NT2/D1 (cell line): ENCODE data around the gene DIAPH3.
"Not testable (repeated sequence)": the region's sequence is repeated elsewhere in the genome, so short reads cannot be mapped to it uniquely, and the experiment has no call there.

Source experiments
- DNase-seq: peaks from one replicate; pipeline ENCODE4 v3.0.0-alpha.2; 2011; ENCODE audit warnings: low read depth, low spot score
- H3K27me3 ChIP-seq: 2 replicates; pipeline ENCODE4 v1.6.0; 2011; ENCODE audit warnings: mild to moderate bottlenecking; ENCODE audit not compliant: insufficient read length, insufficient read depth
- H3K36me3 ChIP-seq: 2 replicates; pipeline ENCODE4 v1.6.1; 2011; ENCODE audit warnings: mild to moderate bottlenecking, low read length, mixed read lengths; ENCODE audit not compliant: insufficient read depth, insufficient read length
- H3K4me1 ChIP-seq: 2 replicates; pipeline ENCODE4 v1.5.1; 2011; ENCODE audit not compliant: insufficient read depth, insufficient read length
- H3K4me3 ChIP-seq: 2 replicates; pipeline ENCODE4 v1.5.1; 2011; ENCODE audit warnings: low read depth; ENCODE audit not compliant: insufficient read length
- H3K9ac ChIP-seq: 2 replicates; pipeline ENCODE4 v1.6.0; 2011; ENCODE audit warnings: low read depth; ENCODE audit not compliant: insufficient read length
- H3K9me3 ChIP-seq: 2 replicates; pipeline ENCODE4 v1.5.1; 2011; ENCODE audit warnings: mild to moderate bottlenecking, low read length; ENCODE audit not compliant: insufficient read depth
- SUZ12 ChIP-seq: IDR thresholded peaks from 2 replicates; pipeline ENCODE4 v1.6.1; 2011; ENCODE audit not compliant: insufficient read length, insufficient read depth; ENCODE audit errors: extremely low read depth
- YY1 ChIP-seq: IDR thresholded peaks from 2 replicates; pipeline ENCODE4 v1.6.1; 2011; ENCODE audit not compliant: insufficient read length, insufficient read depth
- ZNF274 ChIP-seq: IDR thresholded peaks from 2 replicates; pipeline ENCODE4 v1.6.1; 2011; ENCODE audit warnings: mild to moderate bottlenecking, low read depth, low read length

DIAPH3 gene

GRCh38 chr13:60066226-60066625 lies 97.5 kb downstream of the DIAPH3 start:
- TF ChIP-seq ZNF274 (no peak), SUZ12 (no peak)
- Histone ChIP-seq H3K27me3 (no peaks in the 10 kb centered on the region), H3K4me1 (no peaks in the 10 kb centered on the region), H3K4me3 (no peak overlapping the region), H3K36me3 (no peaks in the 10 kb centered on the region), H3K9ac (no peak overlapping the region), H3K9me3 (no peaks in the 10 kb centered on the region)
- no peak for DNase-seq

GRCh38 chr13:60062502-60062901 lies 101.2 kb downstream of the DIAPH3 start:
- H3K4me3 ChIP-seq, result no peak overlapping the region
- DNase-seq, result no peak
- H3K27me3 ChIP-seq, result no peaks in the 10 kb centered on the region

GRCh38 chr13:60061737-60062136 lies 102.0 kb downstream of the DIAPH3 start:
- TF ChIP-seq YY1, result no peak
- TF ChIP-seq ZNF274, result no peak
- TF ChIP-seq SUZ12, result no peak
- Histone ChIP-seq H3K4me1 (no peaks in the 10 kb centered on the region), H3K9ac (no peak overlapping the region), H3K27me3 (no peaks in the 10 kb centered on the region), H3K9me3 (no peaks in the 10 kb centered on the region), H3K36me3 (no peaks in the 10 kb centered on the region), H3K4me3 (no peak overlapping the region)
- DNase-seq, result no peak

More at GRCh38 chr13:60062502-60062901, 101.2 kb downstream of the DIAPH3 start:
- no peak overlapping the region for H3K9ac ChIP-seq
- H3K4me1 ChIP-seq, result no peaks in the 10 kb centered on the region
- TF ChIP-seq YY1 (no peak), ZNF274 (no peak), SUZ12 (no peak)
- no peaks in the 10 kb centered on the region for H3K9me3 ChIP-seq
- no peaks in the 10 kb centered on the region for H3K36me3 ChIP-seq

- H3K27me3 ChIP-seq, result no peaks in the 10 kb centered on the region
- H3K4me3 ChIP-seq, result no peak overlapping the region
- no peaks in the 10 kb centered on the region for H3K9me3 ChIP-seq
- H3K36me3 ChIP-seq, result no peaks in the 10 kb centered on the region
- H3K9ac ChIP-seq, result no peak overlapping the region
- H3K4me1 ChIP-seq, result no peaks in the 10 kb centered on the region
- TF ChIP-seq YY1, result no peak
- no peak for TF ChIP-seq SUZ12
- TF ChIP-seq ZNF274, result no peak
- DNase-seq, result no peak
These were observed 111.9 kb downstream of the DIAPH3 start for GRCh38 chr13:60051754-60052285.

GRCh38 chr13:60048353-60048752 lies 115.4 kb downstream of the DIAPH3 start:
- H3K4me1 ChIP-seq, H3K27me3 ChIP-seq, H3K9ac ChIP-seq, DNase-seq, H3K9me3 ChIP-seq, H3K4me3 ChIP-seq, H3K36me3 ChIP-seq: not testable (repeated sequence)

GRCh38 chr13:60047918-60048317 lies 115.8 kb downstream of the DIAPH3 start:
- Histone ChIP-seq H3K9me3 (no peaks in the 10 kb centered on the region), H3K4me3 (no peak overlapping the region), H3K36me3 (no peaks in the 10 kb centered on the region), H3K4me1 (no peaks in the 10 kb centered on the region), H3K9ac (no peak overlapping the region), H3K27me3 (no peaks in the 10 kb centered on the region)
- TF ChIP-seq ZNF274, result no peak
- no peak for TF ChIP-seq YY1
- no peak for TF ChIP-seq SUZ12
- DNase-seq, result no peak

GRCh38 chr13:60044321-60044720 lies 119.4 kb downstream of the DIAPH3 start:
- no peak overlapping the region for H3K9ac ChIP-seq
- H3K36me3 ChIP-seq, result no peaks in the 10 kb centered on the region
- no peak for DNase-seq
- no peak overlapping the region for H3K4me3 ChIP-seq
- no peaks in the 10 kb centered on the region for H3K27me3 ChIP-seq
- H3K9me3 ChIP-seq, result no peaks in the 10 kb centered on the region
- H3K4me1 ChIP-seq, result no peaks in the 10 kb centered on the region
- no peak for TF ChIP-seq SUZ12
- TF ChIP-seq ZNF274, result no peak
- TF ChIP-seq YY1, result no peak

GRCh38 chr13:60043262-60043661 lies 120.5 kb downstream of the DIAPH3 start:
- Histone ChIP-seq H3K9ac (no peak overlapping the region), H3K4me1 (no peaks in the 10 kb centered on the region), H3K4me3 (no peak overlapping the region)

GRCh38 chr13:60040668-60041067 lies 123.1 kb downstream of the DIAPH3 start:
- not testable (repeated sequence) for DNase-seq, H3K27me3 ChIP-seq, H3K4me3 ChIP-seq, H3K36me3 ChIP-seq, H3K4me1 ChIP-seq, H3K9ac ChIP-seq, H3K9me3 ChIP-seq

More at GRCh38 chr13:60043262-60043661, 120.5 kb downstream of the DIAPH3 start:
- DNase-seq, result no peak
- Histone ChIP-seq H3K27me3 (no peaks in the 10 kb centered on the region), H3K9me3 (no peaks in the 10 kb centered on the region), H3K36me3 (no peaks in the 10 kb centered on the region)
- no peak for TF ChIP-seq ZNF274
- TF ChIP-seq SUZ12, result no peak
- no peak for TF ChIP-seq YY1
